HFF-Myc (cell line): ENCODE measurements around the gene KLHL22.

Experiments
- DNase-seq: peaks from one replicate; pipeline ENCODE4 v3.0.0-alpha.2; 2011; ENCODE audit warnings: low read depth; ENCODE audit errors: extremely low read depth
- H3K4me3 ChIP-seq: replicated peaks from 2 replicates; pipeline ENCODE4 v1.5.1; 2011; ENCODE audit warnings: low read depth, mild to moderate bottlenecking, control low read depth, low read length
- CTCF ChIP-seq: IDR thresholded peaks from 2 replicates; pipeline ENCODE4 v1.5.1; 2012; ENCODE audit warnings: mild to moderate bottlenecking, low read depth, low read length, control low read depth; ENCODE audit errors: missing control alignments

Gene KLHL22

GRCh38 chr22:20424932-20425565, 70.5 kb downstream of the KLHL22 start:
- TF ChIP-seq CTCF: no peak

GRCh38 chr22:20424568-20424931, 71.0 kb downstream of the KLHL22 start:
- TF ChIP-seq CTCF: no peak

More at GRCh38 chr22:20424932-20425565, 70.5 kb downstream of the KLHL22 start:
- no peak overlapping the region for H3K4me3 ChIP-seq
- DNase-seq: no peak

DNA sequence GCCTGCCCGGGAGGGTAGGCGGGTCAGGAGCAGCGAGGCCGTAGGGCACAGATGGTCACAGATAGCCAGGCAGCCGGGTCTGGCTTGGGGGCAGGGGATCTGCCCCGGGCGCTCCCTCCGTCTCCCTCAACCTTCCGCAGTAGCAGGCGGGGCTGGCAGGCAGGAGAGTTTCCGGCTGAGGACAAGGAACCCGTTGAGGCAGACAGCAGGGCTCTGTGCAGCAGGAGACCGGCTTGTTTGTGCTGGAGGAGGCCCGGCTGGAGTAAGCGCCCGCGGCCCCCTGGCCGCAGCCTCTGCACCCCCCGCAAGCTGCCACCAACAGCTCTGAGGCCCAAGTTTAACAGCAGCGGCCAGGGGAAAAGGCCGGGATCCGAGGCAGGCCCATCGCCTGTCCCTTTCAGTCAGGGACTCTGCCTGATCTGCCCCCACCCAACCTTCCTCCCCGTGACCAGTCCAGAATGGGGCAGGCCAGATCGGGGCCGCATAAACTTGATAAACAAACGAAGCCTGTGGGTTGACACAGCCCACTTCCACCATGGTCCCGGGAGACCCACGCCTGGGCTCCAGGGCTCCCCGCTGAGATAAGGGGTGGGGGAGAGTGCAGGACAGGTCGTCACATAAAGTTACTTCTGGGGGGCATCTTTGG, 71.6 kb downstream of the KLHL22 start:
- no peak for TF ChIP-seq CTCF
- DNase-seq: no peak
- no peak overlapping the region for H3K4me3 ChIP-seq

More at GRCh38 chr22:20424568-20424931, 71.0 kb downstream of the KLHL22 start:
- DNase-seq: no peak
- H3K4me3 ChIP-seq: no peak overlapping the region

GRCh38 chr22:20423008-20423905, 72.3 kb downstream of the KLHL22 start:
- DNase-seq: no peak
- no peak for TF ChIP-seq CTCF
- H3K4me3 ChIP-seq: no peak overlapping the region

DNA sequence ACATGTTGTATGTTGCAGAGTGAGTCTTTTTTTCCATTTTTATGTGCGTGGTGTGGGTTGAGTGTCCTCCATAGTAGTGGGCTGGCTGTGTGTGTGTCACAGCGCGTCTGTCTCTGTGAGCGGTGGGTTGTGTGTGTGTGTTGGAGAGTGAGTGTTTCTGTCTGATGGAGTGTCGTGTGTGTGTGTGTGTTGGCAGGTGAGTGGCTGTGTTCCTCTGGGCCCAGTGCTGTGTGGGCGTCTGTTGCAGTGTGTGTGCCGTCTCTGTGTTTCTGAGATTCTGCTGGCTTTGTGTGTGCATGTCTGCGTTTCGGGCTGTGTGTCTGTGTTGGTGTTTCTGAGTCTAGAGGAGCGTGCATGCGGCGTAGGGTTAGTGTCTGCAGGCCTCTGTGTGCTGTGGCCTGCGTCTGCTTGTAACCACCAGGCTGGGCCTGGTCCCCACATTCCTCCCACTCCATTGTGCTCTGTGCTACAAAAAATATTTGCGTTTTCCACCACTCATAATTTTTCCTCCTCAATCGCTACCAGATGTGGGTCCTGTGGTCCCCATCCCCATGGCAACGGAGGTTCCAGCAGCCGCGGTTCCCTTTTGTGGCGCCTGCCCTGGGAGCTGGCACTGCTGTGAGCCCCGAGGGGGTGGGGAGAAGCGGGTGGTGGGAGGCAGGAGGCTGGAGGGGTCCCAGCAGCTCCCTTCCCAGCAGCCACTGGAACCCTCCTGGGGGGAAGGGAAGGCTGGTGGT, 73.2 kb downstream of the KLHL22 start:
- peak; percentile 81 for DNase-seq
- H3K4me3 ChIP-seq: no peak overlapping the region
- TF ChIP-seq CTCF: no peak

DNA sequence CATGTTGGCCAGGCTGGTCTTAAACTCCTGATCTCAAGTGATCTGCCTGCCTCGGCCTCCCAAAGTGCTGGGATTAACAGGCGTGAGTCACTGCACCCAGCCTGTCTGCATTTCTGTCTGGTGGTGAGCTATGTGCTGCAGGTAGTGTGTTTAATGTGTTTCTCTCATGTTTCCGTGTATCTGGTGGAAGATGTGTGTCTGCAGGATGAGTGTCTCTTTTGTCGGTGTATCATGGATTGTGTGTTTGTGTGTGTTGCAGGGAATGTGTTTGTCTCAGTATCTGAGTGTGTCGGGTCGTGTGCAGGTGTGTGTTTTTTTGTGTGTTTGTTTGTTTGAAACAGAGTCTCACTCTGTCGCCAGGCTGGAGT, 74.1 kb downstream of the KLHL22 start:
- no peak for DNase-seq
- H3K4me3 ChIP-seq: no peak overlapping the region
- no peak for TF ChIP-seq CTCF
